Choroid plexus epithelial cell (primary cell): Measurements from ENCODE around the gene MCAM.

Experiments used
- DNase-seq: peaks from one replicate; pipeline ENCODE4 v3.0.0-alpha.2; 2010; ENCODE audit warnings: low read depth
- H3K4me3 ChIP-seq: 2 replicates; pipeline ENCODE4 v1.5.1; 2011; ENCODE audit warnings: low read depth, mild to moderate bottlenecking, control low read depth, low read length, moderate library complexity
- CTCF ChIP-seq: conservative IDR thresholded peaks from 2 replicates; pipeline ENCODE4 v1.5.1; 2011; ENCODE audit warnings: low read depth, mild to moderate bottlenecking, control low read depth, inconsistent platforms, low read length, moderate library complexity

MCAM gene

GRCh38 chr11:119324189-119324588 lies 7.3 kb upstream of the MCAM start:
- no peak for TF ChIP-seq CTCF
- no peak overlapping the region for H3K4me3 ChIP-seq
- DNase-seq: no peak

- peak; percentile 78 for DNase-seq
Observed at GRCh38 chr11:119323532-119324033, 6.7 kb upstream of the MCAM start.

GRCh38 chr11:119322921-119323531 lies 6.1 kb upstream of the MCAM start:
- no peak overlapping the region for H3K4me3 ChIP-seq
- DNase-seq: no peak
- no peak for TF ChIP-seq CTCF

More at GRCh38 chr11:119323532-119324033, 6.7 kb upstream of the MCAM start:
- peak; percentile 84 for TF ChIP-seq CTCF
- no peak overlapping the region for H3K4me3 ChIP-seq

- DNase-seq: no peak
- TF ChIP-seq CTCF: peak; percentile 20
- no peak overlapping the region for H3K4me3 ChIP-seq
Observed at GRCh38 chr11:119322360-119322739, 5.4 kb upstream of the MCAM start.

- peak; percentile 72 for DNase-seq
- no peak for TF ChIP-seq CTCF
Observed at GRCh38 chr11:119320776-119321524, 4.0 kb upstream of the MCAM start.

GRCh38 chr11:119320240-119320775 lies 3.4 kb upstream of the MCAM start:
- TF ChIP-seq CTCF: no peak
- H3K4me3 ChIP-seq: peak overlapping the region; percentile 59
- DNase-seq: no peak

More at GRCh38 chr11:119320776-119321524, 4.0 kb upstream of the MCAM start:
- H3K4me3 ChIP-seq: peak overlapping the region; percentile 59
